Ishikawa (cell line): ENCODE results near the gene ADGRL3.

Experiments used
- CEBPB ChIP-seq: IDR thresholded peaks from 2 replicates; pipeline ENCODE4 v1.6.1; 2012
- CREB1 ChIP-seq: IDR thresholded peaks from 2 replicates; pipeline ENCODE4 v1.6.1; 2012; ENCODE audit warnings: low read depth
- EGR1 ChIP-seq: IDR thresholded peaks from 2 replicates; pipeline ENCODE4 v1.6.1; 2012
- EP300 ChIP-seq: IDR thresholded peaks from 2 replicates; pipeline ENCODE4 v1.6.1; 2012; ENCODE audit warnings: borderline replicate concordance
- FOXM1 ChIP-seq: IDR thresholded peaks from 2 replicates; pipeline ENCODE4 v1.6.1; 2012; ENCODE audit warnings: low read depth, borderline replicate concordance
- NFIC ChIP-seq: IDR thresholded peaks from 2 replicates; pipeline ENCODE4 v1.6.1; 2012
- RAD21 ChIP-seq: IDR thresholded peaks from 2 replicates; pipeline ENCODE4 v1.6.1; 2012; ENCODE audit warnings: low read depth
- TAF1 ChIP-seq: IDR thresholded peaks from 2 replicates; pipeline ENCODE4 v1.6.1; 2012; ENCODE audit warnings: low read depth, mild to moderate bottlenecking
- TCF12 ChIP-seq: IDR thresholded peaks from 2 replicates; pipeline ENCODE4 v1.6.1; 2012; ENCODE audit warnings: low read depth
- TEAD4 ChIP-seq: IDR thresholded peaks from 2 replicates; pipeline ENCODE4 v1.6.1; 2012
- YY1 ChIP-seq: IDR thresholded peaks from 2 replicates; pipeline ENCODE4 v1.6.1; 2012; ENCODE audit warnings: low read depth
- ZBTB7A ChIP-seq: IDR thresholded peaks from 2 replicates; pipeline ENCODE4 v1.6.1; 2012; ENCODE audit warnings: low read depth
- TF ChIP-seq, protein P1 (sequence below): IDR thresholded peaks from 2 replicates; pipeline ENCODE4 v1.6.1; 2012; ENCODE audit warnings: low read depth, mild to moderate bottlenecking
- TF ChIP-seq, protein P2 (sequence below): IDR thresholded peaks from 2 replicates; pipeline ENCODE4 v1.6.1; 2012
- TF ChIP-seq, protein P3 (sequence below): IDR thresholded peaks from 2 replicates; pipeline ENCODE4 v1.6.1; 2012

Gene ADGRL3

DNA sequence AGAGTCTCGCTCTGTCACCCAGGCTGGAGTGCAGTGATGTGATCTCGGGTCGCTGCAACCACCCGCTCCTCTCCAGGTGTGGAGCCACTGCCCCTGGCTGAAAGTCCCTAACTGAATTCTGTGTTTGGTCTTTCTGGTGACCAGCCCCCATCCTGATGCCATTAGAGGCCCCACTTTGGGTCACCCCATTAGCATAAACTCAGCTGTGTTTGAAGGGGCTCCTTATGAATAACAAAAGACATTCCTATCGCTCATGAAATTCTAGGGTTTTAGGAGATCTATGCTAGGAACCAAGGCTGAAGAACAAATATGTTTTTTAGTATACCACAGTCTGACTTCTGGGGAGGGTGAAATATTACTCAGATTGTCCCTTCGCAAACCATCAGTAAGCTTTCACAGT, 652.9 kb downstream of the ADGRL3 start:
- TF ChIP-seq YY1 = no peak
- no peak for TF ChIP-seq CEBPB
- TF ChIP-seq TAF1 = no peak
- no peak for TF ChIP-seq EGR1
- TF ChIP-seq TEAD4 = no peak
- no peak for TF ChIP-seq CREB1
- TF ChIP-seq, protein P1, sequence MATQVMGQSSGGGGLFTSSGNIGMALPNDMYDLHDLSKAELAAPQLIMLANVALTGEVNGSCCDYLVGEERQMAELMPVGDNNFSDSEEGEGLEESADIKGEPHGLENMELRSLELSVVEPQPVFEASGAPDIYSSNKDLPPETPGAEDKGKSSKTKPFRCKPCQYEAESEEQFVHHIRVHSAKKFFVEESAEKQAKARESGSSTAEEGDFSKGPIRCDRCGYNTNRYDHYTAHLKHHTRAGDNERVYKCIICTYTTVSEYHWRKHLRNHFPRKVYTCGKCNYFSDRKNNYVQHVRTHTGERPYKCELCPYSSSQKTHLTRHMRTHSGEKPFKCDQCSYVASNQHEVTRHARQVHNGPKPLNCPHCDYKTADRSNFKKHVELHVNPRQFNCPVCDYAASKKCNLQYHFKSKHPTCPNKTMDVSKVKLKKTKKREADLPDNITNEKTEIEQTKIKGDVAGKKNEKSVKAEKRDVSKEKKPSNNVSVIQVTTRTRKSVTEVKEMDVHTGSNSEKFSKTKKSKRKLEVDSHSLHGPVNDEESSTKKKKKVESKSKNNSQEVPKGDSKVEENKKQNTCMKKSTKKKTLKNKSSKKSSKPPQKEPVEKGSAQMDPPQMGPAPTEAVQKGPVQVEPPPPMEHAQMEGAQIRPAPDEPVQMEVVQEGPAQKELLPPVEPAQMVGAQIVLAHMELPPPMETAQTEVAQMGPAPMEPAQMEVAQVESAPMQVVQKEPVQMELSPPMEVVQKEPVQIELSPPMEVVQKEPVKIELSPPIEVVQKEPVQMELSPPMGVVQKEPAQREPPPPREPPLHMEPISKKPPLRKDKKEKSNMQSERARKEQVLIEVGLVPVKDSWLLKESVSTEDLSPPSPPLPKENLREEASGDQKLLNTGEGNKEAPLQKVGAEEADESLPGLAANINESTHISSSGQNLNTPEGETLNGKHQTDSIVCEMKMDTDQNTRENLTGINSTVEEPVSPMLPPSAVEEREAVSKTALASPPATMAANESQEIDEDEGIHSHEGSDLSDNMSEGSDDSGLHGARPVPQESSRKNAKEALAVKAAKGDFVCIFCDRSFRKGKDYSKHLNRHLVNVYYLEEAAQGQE = no peak
- TF ChIP-seq, protein P2, sequence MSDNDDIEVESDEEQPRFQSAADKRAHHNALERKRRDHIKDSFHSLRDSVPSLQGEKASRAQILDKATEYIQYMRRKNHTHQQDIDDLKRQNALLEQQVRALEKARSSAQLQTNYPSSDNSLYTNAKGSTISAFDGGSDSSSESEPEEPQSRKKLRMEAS = no peak
- TF ChIP-seq FOXM1 = no peak
- no peak for TF ChIP-seq RAD21
- TF ChIP-seq ZBTB7A = no peak
- no peak for TF ChIP-seq NFIC
- no peak for TF ChIP-seq TCF12
- no peak for TF ChIP-seq EP300

DNA sequence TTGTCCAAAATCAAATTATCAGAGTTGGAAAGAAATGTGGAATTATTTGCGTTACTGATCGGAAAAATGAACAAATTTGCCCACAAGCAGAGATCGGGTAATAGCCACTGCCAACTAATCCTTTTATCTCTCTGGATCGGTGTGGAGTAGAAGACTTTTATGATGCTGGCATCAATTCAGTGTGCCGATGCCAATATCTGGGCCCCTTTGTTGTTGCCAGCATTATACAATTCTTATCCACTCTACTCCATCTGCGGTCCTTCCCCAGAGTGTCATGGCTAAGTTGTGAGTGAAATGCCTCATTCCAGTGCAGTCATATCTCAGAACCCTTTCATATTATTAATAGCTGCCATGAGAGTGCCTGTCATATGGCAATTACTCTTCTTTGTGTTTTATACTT, 660.2 kb downstream of the ADGRL3 start:
- TF ChIP-seq TAF1 = no peak
- TF ChIP-seq YY1 = no peak
- no peak for TF ChIP-seq TCF12
- no peak for TF ChIP-seq RAD21
- no peak for TF ChIP-seq NFIC
- no peak for TF ChIP-seq EP300
- TF ChIP-seq EGR1 = no peak
- TF ChIP-seq, protein P3, sequence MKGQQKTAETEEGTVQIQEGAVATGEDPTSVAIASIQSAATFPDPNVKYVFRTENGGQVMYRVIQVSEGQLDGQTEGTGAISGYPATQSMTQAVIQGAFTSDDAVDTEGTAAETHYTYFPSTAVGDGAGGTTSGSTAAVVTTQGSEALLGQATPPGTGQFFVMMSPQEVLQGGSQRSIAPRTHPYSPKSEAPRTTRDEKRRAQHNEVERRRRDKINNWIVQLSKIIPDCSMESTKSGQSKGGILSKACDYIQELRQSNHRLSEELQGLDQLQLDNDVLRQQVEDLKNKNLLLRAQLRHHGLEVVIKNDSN = no peak
- no peak for TF ChIP-seq CEBPB
- TF ChIP-seq, protein P2 = no peak
- TF ChIP-seq CREB1 = no peak
- TF ChIP-seq FOXM1 = no peak
- no peak for TF ChIP-seq TEAD4
- no peak for TF ChIP-seq ZBTB7A

DNA sequence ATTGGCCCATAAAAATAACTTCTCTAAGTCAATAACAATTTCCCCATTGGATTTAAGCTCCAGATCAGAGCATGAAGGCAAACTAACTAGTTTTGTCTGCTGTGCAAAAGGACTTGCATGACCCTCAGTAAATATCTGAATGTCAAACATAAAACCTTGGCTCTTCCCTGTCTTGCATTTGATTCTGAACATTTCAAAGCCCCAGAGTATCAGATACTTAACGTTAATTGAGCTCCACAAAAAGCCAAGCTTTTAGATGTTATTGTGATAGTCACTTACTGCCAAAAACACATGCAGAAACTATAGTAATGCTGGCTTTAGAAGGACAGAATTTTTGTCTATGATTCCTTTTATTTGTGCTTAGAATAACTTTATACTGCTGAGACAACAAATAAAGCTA, 664.2 kb downstream of the ADGRL3 start:
- TF ChIP-seq EGR1 (no peak), CREB1 (no peak), ZBTB7A (no peak), RAD21 (no peak), TEAD4 (no peak), EP300 (no peak), YY1 (no peak), CEBPB (no peak)
- TF ChIP-seq, protein P2 = no peak

DNA sequence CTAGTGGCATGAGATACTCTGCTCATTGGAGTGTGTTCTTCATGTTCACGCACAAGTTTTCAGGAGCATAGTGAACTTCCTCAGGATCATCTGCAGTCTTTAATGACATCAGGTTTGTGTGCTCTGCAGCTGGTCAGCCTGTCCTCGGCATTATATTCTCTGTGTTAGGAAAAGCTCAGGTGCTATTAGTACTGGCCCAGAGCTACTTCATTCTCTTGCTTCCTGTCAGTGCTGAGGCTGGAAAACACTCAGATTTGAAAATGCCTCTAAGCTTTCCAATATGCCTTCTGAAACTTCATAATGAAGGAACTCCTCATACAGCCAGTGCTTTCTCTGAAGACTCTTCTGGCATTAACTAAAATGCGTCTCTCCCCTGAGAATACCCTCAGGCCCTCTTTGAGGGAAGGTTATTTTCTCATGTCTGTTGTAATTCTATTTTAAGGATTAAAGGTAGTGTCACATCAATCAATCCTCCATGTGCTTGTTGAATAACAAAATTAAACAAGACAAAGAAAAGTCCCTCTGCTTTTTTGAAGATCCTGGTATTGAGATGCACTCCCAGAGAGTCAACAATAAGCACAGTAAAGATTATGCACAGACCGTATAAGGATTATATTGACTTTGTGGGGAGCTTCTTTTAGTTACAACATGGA, 666.4 kb downstream of the ADGRL3 start:
- TF ChIP-seq, protein P3 = no peak

DNA sequence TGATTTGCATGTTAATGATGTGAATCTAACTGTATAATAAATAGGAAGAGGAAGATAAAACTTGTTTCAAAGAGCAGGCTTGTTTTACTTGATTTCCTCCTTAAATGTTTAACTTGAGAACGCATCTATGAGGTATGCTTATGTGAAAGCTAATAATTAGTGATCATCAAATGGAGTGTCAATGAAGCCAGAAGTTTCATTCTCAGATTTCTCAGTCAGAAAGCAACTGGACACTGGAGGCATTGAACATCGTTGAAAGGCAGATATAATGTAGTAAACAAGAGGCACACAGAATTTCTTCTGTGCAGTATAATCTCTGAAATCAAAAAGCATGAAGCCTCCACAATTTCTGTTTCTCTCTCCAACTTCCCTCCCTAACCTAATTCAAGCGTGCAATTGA, 672.9 kb downstream of the ADGRL3 start:
- TF ChIP-seq CREB1 (no peak), TEAD4 (no peak), NFIC (no peak), TAF1 (no peak)
- TF ChIP-seq, protein P1 = no peak

DNA sequence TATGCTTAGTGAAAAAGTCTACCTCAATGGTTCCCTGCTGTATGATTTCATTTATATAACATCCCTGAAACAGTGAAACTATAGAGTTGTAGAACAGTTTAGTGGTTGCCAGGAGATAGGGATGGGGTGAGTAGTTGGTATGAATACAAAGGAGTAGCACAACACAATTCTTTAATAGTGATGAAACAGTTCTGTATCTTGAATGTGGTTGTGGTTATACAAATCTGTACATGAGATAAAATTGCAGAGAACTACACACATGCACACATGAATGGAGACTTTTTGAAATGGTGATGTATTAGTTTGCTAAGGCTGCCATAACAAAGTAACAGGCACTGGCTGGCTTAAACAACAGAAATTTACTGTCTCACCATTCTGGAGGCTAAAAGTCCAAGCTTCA, 677.1 kb downstream of the ADGRL3 start:
- no peak for TF ChIP-seq TEAD4
- no peak for TF ChIP-seq NFIC
- TF ChIP-seq EP300 = no peak
- TF ChIP-seq RAD21 = no peak
- TF ChIP-seq TAF1 = no peak
- TF ChIP-seq, protein P2 = no peak
- TF ChIP-seq, protein P3 = no peak
- TF ChIP-seq, protein P1 = no peak
- no peak for TF ChIP-seq ZBTB7A
